GM12878 (cell line): ENCODE measurements around the gene STAG1.

Source experiments
- POLR2AphosphoS5 ChIP-seq: IDR thresholded peaks from 2 replicates; pipeline ENCODE4 v1.6.1; 2011; ENCODE audit warnings: mild to moderate bottlenecking, low read length, inconsistent platforms
- ZBTB33 ChIP-seq: fragments of 450-650 bp; IDR thresholded peaks from 2 replicates; pipeline ENCODE4 v1.6.1; 2017; ENCODE audit warnings: mild to moderate bottlenecking

GRCh38 chr3:136730595-136731273, 21.4 kb downstream of the STAG1 start:
- TF ChIP-seq ZBTB33 (no peak), POLR2AphosphoS5 (no peak)
